ENCODE data around the gene GCNA.
"Not testable (repeated sequence)": the region's sequence is repeated elsewhere in the genome, so short reads cannot be mapped to it uniquely, and the experiment has no call there.

The GCNA gene

DNA sequence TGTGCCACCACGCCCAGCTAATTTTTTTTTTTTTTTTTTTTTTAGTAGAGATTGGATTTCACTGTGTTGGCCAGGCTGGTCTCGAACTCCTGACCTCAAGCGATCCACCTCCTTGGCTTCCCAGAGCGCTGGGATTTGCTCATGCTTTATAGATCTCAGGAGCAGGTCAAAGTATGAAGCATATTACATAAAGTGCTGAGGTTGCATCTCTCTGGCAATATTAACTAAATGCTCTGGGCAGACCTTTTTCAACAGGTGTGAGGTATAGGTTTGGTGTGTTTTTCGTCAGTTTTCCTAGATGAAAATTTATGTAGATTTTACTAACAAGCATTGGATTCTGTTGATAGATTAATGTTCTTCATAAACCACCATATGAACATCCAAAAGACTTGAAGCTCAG, 19.3 kb upstream of the GCNA start:
- DNase-seq (ENCODE audit: low spot score) = no peak

DNA sequence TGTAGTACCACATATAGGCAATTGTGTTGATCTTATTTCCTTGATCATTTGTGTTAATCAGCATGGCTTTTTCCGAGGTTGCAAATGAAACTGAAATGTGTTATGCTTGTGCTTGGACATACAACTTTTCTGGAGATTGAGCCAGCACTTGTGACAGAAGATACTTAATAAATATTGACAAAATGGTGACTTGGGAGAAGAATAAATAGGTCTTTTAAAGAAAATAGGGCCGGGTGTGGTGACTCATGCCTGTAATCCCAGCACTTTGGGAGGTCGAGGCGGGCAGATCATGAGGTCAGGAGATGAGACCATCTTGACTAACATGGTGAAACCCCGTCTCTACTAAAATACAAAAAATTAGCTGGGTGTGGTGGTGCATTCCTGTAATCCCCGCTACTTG, 18.5 kb upstream of the GCNA start:
- not testable (repeated sequence) for DNase-seq (ENCODE audit: low spot score)

DNA sequence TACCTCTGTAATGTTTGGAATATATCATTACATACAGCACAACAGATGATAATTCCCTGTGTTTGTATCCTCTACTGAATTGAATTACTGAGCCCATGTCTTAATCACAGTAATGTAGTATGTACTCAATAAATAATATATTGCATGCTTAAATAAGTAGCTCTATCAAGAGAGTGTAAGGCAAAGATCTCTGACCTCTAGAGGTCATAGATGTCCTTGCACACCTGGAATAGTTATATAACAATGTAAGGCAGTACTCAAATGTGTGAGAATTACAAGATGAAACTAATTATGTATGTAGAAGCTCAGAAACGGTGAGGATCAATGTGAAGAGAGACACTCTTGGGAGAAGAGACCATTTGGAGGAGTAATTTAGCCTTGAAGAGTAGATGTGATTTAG, 14.3 kb upstream of the GCNA start:
- no peak for DNase-seq (ENCODE audit: low spot score)

DNA sequence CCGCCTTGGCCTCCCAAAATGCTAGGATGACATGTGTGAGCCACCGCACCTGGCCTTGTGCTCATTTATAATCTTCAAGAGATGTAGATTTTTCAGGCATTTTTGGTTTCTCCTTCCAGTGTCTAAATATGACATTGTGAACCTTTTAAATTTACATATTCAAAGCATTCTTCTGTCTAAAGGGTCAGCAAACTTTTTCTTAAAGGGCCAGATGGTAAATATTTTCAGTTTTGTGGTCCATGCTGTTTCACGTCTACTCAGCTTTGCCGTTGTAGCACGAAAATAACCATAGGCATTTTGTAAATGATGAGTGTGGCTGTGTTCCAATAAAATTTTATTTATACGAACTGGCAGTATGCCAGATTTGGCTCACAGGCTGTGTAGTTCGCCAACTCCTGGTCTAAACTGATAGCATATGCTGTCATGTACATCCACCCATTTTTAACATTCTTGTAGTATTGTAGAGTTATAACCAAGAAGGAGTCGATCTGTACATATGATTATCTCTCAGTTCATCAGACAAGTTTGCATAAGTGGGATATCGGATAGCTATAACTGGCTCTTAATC, 12.7 kb upstream of the GCNA start:
- no peak for DNase-seq (ENCODE audit: low spot score)

DNA sequence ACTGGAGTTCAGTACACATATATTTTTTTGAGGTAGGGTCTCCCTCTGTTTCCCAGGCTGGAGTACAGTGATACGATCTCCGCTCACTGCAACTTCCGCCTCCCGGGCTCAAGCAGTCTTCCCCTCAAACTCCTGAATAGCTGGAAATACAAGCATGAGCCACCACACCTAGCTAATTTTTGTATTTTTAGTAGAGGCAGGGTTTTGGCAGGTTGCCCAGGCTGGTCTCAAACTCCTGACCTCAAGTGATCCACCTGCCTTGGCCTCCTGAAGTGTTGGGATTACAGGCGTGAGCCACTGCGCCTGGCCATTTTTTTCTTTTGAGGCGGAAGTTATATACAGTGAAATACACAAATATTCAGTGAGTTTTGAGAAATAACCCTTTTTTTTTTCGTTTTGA, 6.8 kb upstream of the GCNA start:
- DNase-seq (ENCODE audit: low spot score) = not testable (repeated sequence)

DNA sequence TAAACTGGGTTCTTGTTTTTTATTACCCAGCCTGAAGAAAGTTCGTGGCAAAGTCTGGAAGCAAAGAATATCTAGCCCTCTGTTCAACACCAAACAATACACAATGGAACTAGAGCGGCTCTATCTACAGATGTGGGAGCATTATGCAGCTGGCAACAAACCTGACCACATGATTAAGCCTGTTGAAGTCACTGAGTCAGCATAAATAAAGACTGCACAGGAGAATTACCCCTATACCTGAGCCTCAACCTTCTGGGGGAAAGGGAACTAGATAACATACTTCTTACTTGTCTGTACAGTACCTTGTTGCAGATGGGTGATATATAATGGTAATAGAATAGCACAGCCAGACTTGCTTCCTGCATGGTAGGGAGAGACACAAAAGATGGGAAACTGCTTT, 4.6 kb upstream of the GCNA start:
- DNase-seq (ENCODE audit: low spot score) = no peak

DNA sequence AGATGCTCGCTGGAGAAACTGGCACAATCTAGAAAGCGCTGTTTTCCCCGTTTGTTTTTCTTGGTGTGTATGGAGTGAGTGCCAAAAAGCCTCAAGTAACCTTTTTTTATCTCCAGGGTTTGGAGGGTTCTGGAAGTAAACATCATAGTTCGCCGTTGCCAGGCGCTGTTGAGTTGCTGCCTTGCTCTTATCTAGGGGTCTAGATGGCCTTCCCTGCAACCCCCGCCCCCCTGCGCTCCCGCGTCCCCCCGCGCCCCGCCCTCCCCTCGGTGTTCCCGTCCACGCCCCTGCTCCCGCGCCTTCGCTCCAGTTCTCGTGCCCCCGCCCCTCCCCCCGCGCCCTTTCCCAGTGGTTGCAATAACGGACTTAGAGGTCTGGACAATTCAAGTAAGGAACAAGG, 555 bp upstream of the GCNA start:
- DNase-seq (ENCODE audit: low spot score) = no peak

DNA sequence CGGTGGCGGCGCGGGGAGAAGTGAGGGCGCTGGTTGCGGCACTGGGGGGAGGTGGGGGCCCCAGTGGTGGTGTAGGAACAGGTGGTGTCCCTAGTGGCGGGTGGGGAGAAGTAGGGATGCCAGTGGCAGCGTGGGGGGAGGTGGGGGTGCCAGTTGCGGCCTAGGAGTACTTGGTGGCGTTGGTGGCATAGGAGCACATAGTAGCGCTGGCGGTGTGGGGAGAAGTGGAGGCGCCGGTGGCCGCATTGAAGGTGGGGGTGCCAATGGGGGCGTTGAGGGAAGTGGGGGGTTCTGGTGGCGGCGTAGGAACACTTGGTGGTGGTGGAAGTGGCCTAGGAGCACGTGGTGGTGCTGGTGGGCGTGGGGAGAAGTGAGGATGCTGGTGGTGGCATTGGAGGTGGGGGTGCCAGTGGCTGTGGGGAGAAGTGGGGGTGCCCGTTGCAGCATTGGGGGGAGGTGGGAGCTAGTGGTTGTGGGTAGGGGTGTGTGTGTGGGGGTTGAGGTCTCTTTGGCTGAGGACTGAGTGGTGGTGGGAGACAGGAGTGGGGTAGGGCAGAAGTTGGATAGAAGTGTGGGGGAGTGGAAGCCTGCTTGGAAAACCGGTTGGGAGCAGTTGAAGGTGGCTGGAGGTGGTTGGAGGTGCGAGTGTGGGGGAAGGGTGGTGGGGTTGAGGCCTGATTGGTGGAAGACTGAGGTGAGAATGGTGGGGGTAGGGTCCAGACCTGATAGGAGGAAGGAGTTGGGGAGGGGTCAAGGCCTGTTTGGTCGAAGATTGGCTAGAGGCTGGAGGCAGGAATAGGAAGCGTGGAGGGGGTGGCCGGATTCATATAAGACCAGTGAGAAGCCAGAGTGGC, 1.1 kb downstream of the GCNA start:
- no peak for DNase-seq (ENCODE audit: low spot score)

DNA sequence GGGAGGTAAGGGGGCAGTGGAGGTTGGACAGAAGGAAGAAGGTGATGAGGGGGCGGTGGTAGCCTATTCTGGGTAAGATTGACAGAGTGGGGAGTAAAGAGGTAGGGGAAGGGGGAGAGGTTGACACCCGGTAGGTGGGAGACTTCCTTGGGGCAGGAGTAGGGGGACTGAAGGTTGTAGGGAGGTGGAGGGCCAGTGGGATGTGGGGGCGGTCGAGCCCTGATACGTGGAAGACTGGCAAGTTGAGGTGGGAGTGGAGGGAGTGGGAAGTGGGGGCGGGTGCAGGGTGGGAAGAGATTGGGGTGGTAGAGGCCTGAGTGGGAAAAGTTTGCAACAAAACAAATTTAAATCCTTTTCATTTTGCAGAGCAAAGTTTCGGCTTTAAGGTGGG, 1.7 kb downstream of the GCNA start:
- no peak for DNase-seq (ENCODE audit: low spot score)

DNA sequence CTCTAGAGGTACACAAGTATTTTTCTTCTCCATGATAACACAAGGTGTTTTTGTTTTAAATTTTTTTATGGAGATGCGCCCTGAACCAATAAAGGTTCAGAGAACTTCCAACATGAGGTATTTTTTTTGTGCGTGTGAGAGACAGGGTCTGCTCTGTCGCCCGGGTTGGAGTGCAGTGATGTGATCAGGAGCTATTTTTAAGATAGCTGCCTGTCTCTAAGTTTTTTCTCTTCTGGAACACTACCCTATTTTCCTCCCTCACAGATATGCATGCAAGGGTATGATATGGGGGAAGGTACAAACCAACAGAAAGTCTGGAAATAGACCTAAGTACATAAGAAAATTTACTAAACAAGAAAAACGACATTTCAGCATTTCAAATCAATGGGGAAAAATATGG, 3.0 kb downstream of the GCNA start:
- no peak for DNase-seq (ENCODE audit: low spot score)

DNA sequence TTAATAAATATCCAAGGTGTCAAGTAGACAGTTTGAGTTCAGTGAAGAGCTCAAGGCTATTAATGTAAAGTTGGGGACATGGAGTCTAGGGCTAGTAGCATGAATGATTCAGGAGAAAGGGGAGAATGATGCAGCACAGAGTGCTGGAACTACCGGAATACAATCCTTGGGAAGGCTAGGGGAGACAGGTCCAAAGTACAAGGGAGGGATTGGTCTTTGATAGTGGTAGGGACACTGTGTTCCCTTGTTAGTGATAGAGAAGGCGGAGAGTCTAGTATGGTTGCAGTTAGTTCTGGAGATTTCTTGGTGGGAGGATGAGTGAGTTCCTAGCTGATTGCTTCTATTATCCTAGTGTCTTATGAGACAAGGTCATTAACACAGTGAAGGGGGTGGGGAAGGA, 8.7 kb downstream of the GCNA start:
- DNase-seq (ENCODE audit: low spot score) = no peak

DNA sequence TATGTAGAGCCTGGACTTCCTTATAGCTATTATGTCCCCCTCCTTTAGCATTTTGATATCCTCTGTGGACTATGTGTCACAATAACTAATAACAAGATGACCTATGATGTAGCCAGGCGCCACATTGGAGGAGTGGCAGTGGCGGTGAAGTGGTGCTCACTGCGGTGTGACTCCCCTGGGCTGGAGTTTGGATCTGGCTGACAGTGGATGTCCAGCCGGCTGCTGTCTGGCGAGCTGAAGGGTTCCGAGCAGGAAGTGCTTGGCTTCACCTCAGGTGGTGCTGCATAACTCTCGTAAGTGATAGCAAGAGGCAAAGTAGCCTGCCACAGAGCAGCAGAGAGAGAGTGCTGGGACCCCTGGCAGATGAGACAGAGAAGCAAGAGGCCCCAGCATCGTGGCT, 15.0 kb downstream of the GCNA start:
- not testable (repeated sequence) for DNase-seq (ENCODE audit: low spot score)

DNA sequence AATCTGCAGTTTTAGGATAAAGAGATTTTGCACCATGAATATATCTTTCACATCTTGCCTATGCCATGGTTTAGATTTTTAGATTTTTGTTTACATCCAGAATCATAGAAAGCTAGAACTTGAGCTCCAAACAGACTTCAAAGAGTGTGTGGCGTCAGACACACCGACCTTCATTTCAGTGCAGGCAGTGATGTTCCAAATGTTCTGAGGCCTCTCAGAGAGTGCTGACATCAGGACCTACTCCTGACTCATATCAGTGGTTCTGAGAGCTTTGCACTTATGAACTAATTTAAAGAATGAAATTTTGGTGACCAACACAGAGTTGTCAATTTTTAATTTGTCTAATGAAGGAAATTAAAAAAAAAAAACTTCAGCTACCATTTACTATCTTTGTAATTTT, 21.7 kb downstream of the GCNA start:
- DNase-seq (ENCODE audit: low spot score) = no peak

DNA sequence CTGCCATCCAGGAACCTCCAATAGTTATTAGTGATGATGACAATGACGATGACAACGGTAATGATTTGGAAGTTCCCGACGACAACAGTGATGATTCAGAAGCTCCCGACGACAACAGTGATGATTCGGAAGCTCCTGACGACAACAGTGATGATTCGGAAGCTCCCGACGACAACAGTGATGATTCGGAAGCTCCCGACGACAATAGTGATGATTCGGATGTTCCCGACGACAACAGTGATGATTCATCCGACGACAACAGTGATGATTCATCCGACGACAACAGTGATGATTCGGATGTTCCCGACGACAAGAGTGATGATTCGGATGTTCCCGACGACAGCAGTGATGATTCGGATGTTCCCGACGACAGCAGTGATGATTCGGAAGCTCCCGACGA, 25.4 kb downstream of the GCNA start:
- DNase-seq (ENCODE audit: low spot score) = no peak

DNA sequence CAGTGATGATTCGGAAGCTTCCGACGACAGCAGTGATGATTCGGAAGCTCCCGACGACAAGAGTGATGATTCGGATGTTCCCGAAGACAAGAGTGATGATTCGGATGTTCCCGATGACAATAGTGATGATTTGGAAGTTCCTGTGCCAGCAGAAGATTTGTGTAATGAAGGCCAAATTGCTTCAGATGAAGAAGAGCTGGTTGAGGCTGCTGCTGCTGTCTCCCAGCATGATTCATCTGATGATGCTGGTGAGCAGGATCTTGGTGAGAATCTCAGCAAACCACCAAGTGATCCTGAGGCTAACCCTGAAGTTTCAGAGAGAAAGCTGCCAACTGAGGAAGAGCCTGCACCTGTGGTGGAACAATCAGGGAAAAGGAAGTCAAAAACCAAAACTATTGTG, 25.9 kb downstream of the GCNA start:
- DNase-seq (ENCODE audit: low spot score) = no peak

DNA sequence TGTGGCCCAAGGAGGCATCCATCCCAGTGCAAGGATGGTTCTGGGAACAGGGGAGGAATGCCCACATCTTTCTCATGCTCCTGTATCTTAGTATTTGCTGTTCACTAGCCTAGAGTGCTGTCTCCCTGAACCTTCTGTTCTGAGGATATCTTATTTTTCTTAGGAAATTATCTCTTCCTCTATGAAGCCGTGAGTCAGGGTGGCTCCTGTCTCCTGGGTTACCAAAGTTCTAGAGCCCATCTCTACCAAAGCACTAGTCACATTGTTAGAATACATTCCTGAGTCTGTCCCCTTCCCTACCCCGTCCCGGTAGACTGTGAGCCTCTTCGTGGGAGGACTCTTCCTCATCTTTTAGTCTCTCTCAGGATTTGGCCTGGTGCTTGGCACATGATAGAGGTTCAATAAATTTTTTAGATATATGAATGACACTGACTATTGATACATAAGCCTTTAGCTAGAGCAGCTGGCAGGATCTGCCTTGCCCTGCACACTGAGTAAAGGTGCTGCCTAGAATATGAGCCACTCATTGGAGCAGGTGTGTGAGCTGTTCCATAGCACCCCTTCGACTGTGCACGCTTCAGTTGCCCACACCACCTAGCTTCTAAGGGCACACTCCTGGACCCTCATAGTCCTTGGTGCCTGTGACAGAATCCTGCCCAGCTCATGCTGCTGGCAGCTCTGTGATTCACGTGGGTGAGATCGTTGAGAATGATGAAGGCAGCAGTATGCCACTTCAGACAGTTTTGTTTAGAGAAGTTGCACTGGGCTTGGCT, 26.7 kb downstream of the GCNA start:
- DNase-seq (ENCODE audit: low spot score) = no peak

DNA sequence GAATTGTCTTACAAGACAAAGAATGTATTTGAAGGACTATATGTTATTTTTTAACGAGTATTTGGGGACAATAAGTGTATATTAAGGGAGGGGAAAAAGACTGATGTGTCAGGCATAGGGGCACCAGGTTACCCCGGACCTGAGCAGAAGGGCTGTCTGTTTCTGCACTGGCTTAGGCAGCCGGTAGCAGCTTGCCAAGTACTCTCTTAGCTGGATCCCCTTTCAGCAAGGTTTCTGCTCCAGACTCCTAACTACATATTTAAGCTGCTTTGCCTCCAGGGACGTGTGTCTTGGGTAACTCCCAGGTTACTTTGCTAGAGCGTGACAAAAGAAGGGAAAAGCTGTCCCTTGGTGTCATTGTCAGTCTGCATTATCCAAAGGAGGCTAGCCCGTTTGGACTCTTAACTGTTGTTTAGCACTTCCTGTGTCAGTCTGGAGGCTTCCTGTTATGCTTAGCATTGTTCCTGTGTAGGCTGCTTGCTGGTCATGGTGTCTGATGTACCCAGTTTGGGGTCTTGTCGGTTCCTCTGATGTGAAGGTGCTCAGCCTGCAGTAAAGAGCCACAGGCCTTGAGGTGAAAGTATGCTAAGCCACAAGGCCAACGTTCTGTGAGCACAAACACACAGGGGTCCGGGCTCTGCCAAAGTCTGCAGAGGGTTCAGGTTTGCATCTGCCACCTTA, 28.4 kb downstream of the GCNA start:
- DNase-seq (ENCODE audit: low spot score) = peak; percentile 41

DNA sequence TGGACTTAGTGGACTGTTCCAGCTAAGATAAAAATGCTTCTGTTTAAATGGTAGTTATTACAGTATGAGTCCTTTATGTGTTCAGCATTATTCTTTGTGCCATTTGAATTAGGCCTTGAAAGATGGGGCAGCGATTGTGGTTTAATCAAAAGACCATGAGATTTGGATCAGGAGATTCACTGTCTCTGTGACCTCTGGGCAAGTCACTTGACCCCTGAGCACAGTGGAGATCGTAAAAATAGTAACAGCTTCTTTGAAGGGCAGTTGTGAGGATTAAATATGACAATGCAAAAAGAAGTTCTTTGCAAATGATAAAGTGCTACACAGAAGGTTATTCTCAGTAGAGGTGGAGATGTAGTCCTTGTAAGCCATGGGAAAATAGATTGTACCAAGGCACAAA, 29.3 kb downstream of the GCNA start:
- DNase-seq (ENCODE audit: low spot score) = no peak

DNA sequence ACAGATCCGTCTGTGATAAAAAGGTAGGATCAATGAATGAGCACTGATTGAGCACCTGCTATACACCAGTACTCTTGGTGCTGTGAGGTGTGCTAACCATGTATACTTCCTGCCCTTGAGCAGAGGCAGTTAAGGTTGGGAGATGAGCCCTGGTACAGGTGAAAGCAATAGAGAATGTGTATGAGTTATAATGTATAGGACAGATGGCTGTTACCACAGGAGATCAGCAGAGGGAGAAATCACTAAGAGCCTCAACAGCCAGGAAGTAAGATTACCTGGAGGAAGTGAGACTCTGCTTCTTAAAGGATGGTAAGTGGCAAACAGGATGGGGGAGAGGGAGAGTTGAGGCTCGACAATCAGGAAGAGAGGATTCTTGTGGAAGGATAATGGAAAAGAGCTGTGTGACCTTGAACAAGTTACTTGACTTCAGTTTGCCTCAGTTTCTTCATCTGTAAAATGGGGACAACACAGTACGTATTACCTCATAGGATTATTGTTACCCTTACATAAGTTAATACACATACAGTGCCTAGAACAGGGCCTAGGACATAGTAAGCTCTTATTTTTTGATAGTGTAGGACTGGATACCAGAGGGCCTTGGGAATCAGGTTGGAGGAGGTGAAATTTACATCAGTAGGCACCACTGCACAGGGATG, 31.0 kb downstream of the GCNA start:
- peak; percentile 18 for DNase-seq (ENCODE audit: low spot score)

DNA sequence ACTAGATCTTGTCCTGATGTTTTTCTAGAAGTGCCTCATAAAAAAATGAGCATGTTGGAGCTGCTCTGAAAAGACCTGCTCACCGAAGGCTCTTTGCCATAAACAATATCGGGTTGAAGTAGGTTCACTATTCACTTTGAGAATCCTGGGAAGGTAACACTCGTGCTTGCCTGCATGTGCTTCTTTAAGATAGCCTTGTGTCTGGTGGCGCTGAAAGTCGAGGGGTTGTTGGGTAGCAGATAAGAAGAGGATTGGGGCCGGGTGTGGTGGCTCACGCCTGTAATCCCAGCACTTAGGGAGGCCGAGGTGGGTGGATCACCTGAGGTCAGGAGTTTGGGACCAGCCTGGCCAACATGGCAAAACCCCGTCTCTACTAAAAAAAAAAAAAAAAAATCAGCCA, 33.5 kb downstream of the GCNA start:
- DNase-seq (ENCODE audit: low spot score) = not testable (repeated sequence)

DNA sequence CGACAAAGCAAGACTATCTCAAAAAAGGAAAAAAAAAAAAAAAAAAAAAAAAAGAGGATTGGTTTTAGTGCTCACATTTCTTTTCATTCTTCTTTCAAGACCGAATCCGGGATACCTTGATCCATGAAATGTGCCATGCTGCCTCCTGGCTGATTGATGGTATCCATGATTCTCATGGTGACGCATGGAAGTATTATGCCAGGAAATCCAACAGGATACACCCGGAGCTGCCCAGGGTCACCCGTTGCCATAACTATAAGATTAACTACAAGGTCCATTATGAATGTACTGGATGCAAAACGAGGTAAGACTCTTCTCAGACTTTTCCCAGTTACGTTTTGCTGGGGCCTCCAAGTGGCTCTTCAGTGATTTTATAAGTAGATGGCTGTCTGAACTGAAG, 34.0 kb downstream of the GCNA start:
- no peak for DNase-seq (ENCODE audit: low spot score)

DNA sequence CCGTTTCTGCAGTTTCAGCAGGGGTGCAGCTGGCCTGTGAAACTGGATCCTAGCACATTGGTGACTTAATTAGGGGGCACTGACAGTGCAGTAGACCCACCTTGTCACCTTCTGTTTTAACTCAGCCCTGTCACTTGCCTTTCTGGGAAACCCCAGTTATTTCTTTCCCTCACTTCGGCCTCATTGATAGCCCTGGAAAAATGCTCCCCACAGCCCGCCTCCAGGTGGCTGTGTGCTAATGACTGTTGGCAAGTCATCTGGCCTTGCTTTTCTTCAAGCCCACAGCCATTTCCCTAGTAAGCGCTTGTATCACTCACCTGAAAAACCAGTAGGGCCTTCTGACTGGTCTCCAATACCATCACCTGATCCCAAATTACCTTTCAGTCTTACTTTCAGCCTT, 36.8 kb downstream of the GCNA start:
- no peak for DNase-seq (ENCODE audit: low spot score)
